GM18517 (cell line): ENCODE data around the gene ATP4A.
"Not testable (repeated sequence)": the region's sequence is repeated elsewhere in the genome, so short reads cannot be mapped to it uniquely, and the experiment has no call there.

Experiments used
- ATAC-seq: cut with Tn5 transposase; IDR thresholded peaks from one replicate; pipeline ENCODE4 v1.9.1; 2021; ENCODE audit warnings: mild to moderate bottlenecking, moderate library complexity; ENCODE audit not compliant: unreplicated experiment

ATP4A gene

GRCh38 chr19:35563207-35563829 is at the start of gene ATP4A:
TSS of gene ATP4A (minus strand) at chr19:35563658. CDS start at chr19:35563629, 29 bp downstream.
- ATAC-seq = no peak

- peak; percentile 68 for ATAC-seq
These were observed 49.3 kb upstream of the ATP4A start, which contains the start of gene HAUS5 for GRCh38 chr19:35612559-35613321. TSS of gene HAUS5 (plus strand) at chr19:35612735. CDS start at chr19:35612795, 60 bp downstream.

- peak; percentile 3 for ATAC-seq
These were observed 48.7 kb upstream of the ATP4A start for GRCh38 chr19:35612224-35612558.

- ATAC-seq = no peak
These were observed 46.4 kb upstream of the ATP4A start for GRCh38 chr19:35609851-35610353.

- ATAC-seq = no peak
These were observed 44.8 kb upstream of the ATP4A start for GRCh38 chr19:35608251-35608650.

- no peak for ATAC-seq
These were observed 44.2 kb upstream of the ATP4A start for GRCh38 chr19:35607661-35608060.

- not testable (repeated sequence) for ATAC-seq
These were observed 43.7 kb upstream of the ATP4A start for GRCh38 chr19:35607170-35607569.

- not testable (repeated sequence) for ATAC-seq
These were observed 41.0 kb upstream of the ATP4A start for GRCh38 chr19:35604436-35604835.

- ATAC-seq = no peak
These were observed 38.5 kb upstream of the ATP4A start for GRCh38 chr19:35601971-35602370.

GRCh38 chr19:35596366-35596999 is 33.0 kb upstream of the ATP4A start:
- ATAC-seq = peak; percentile 65

GRCh38 chr19:35595928-35596327 is 32.5 kb upstream of the ATP4A start:
- ATAC-seq = no peak

- not testable (repeated sequence) for ATAC-seq
These were observed 31.6 kb upstream of the ATP4A start for GRCh38 chr19:35595026-35595425.

GRCh38 chr19:35592226-35592625 is 28.8 kb upstream of the ATP4A start:
- ATAC-seq = no peak

- ATAC-seq = no peak
These were observed 27.4 kb upstream of the ATP4A start for GRCh38 chr19:35590875-35591274.

- no peak for ATAC-seq
These were observed 23.9 kb upstream of the ATP4A start for GRCh38 chr19:35587321-35587720.

- ATAC-seq = no peak
These were observed 22.4 kb upstream of the ATP4A start, which contains the start of gene PMIS2 for GRCh38 chr19:35585848-35586247. TSS of gene PMIS2 (plus strand) at chr19:35586173. CDS start at chr19:35586260, 87 bp downstream.

- ATAC-seq = no peak
These were observed 19.3 kb upstream of the ATP4A start for GRCh38 chr19:35582760-35583159.

GRCh38 chr19:35578707-35579106 is 15.2 kb upstream of the ATP4A start:
- ATAC-seq = no peak

- no peak for ATAC-seq
These were observed 14.5 kb upstream of the ATP4A start for GRCh38 chr19:35577918-35578317.

- ATAC-seq = no peak
These were observed 8.0 kb upstream of the ATP4A start for GRCh38 chr19:35571406-35571965.

- ATAC-seq = no peak
These were observed 5.9 kb upstream of the ATP4A start for GRCh38 chr19:35569281-35569781.
